ENCODE data around the gene AP1G1.
"Not testable (repeated sequence)": the region's sequence is repeated elsewhere in the genome, so short reads cannot be mapped to it uniquely, and the experiment has no call there.

Gene AP1G1

DNA sequence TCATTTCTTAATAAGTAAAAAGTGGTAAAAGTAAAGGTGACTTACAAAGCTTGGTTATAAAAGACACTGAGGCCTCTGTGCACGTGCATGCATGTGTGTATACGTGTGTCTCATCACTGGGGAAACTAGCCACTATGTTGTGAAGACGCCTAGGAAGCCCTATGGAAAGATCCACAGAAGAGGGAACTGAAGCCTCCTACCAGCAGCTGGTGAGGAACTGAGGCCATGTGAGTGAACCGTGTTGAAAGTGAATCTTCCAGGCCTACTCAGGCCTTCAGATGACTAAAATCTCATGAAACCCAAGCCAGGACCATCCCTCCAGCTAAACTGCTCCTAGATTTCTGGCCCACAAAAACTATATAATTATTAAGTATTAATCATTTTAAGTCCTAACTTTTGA is 107.8 kb downstream of the AP1G1 start:
- DNase-seq (ENCODE audit: low spot score) = no peak

- no peak for DNase-seq (ENCODE audit: low spot score)
Observed at GRCh38 chr16:71698491-71698890, 110.1 kb downstream of the AP1G1 start.

DNA sequence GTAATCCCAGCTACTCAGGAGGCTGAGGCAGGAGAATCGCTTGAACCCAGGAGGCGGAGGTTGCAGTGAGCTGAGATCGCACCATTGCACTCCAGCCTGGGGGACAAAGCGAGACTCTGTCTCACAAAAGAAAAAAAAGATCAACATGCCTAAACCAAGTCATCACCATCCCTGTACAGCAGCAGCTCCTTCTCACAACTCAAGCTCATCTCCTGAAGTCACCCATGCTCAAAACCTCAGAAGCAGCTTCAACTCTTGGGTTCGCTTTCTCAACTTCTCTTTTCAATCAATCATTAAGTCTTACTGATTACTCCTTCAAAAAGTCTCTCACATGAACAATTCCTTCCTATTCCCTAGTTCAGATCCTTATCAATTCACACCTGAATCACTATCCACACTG is 115.5 kb downstream of the AP1G1 start:
- no peak for DNase-seq (ENCODE audit: low spot score)

- no peak for DNase-seq (ENCODE audit: low spot score)
Observed at GRCh38 chr16:71689901-71690300, 118.7 kb downstream of the AP1G1 start.

GRCh38 chr16:71687861-71688260 is 120.8 kb downstream of the AP1G1 start:
- no peak for DNase-seq (ENCODE audit: low spot score)

GRCh38 chr16:71684280-71684679 is 124.4 kb downstream of the AP1G1 start:
- not testable (repeated sequence) for DNase-seq (ENCODE audit: low spot score)

- DNase-seq (ENCODE audit: low spot score) = no peak
Observed at GRCh38 chr16:71681360-71681759, 127.3 kb downstream of the AP1G1 start.

Data from NAMALWA (cell line).